Sigmoid colon (tissue), 7 donors: ENCODE results near the gene CDK13. TPM values are rescaled to one million over a fixed set of nuclear protein-coding genes. Genes with fewer than 3 reads are reported as not detected.

Experiments
- DNase-seq: peaks from one replicate; pipeline ENCODE4 v3.0.0-alpha.2; 2019
- H3K27ac ChIP-seq, 4 donors: fragments of 200-600 bp; sonication (generic); one replicate each; pipeline ENCODE4 v1.5.1; 2016 to 2019; ENCODE audit warnings: mild to moderate bottlenecking in 1 of 4
- H3K27me3 ChIP-seq, 3 donors: fragments of 200-600 bp; sonication (generic); one replicate each; pipeline ENCODE4 v1.5.1; 2019; ENCODE audit warnings: mild to moderate bottlenecking in 1 of 3
- H3K36me3 ChIP-seq, 4 donors: fragments of 200-600 bp; sonication (generic); one replicate each; pipeline ENCODE4 v1.5.1; 2016 to 2019
- H3K4me1 ChIP-seq, 4 donors: fragments of 200-600 bp; sonication (generic); one replicate each; pipeline ENCODE4 v1.5.1; 2017 to 2019
- H3K4me3 ChIP-seq, 4 donors: fragments of 200-600 bp; sonication (generic); one replicate each; pipeline ENCODE4 v1.5.1; 2017 to 2019; ENCODE audit warnings: mild to moderate bottlenecking in 2 of 4, moderate library complexity in 1 of 4
- H3K9me3 ChIP-seq, 4 donors: fragments of 200-600 bp in 3 of 4; sonication (generic) in 3 of 4; one replicate each; pipeline versions ENCODE4 v1.5.1 to v1.6.1; 2013 to 2019
- CTCF ChIP-seq, 4 experiments: fragments of 450-650 bp in 3 of 4; fragments of 200-600 bp in 1 of 4; IDR thresholded peaks; one replicate each; pipeline ENCODE4 v1.5.1; 2016 to 2019; ENCODE audit warnings: antibody characterized with exemption in 4 of 4, mild to moderate bottlenecking in 3 of 4, moderate library complexity in 2 of 4
- EP300 ChIP-seq, 4 donors: sonication (generic); formaldehyde crosslinking; IDR thresholded peaks; one replicate each; pipeline ENCODE4 v1.6.1; 2017; ENCODE audit warnings: antibody characterized with exemption in 4 of 4
- POLR2A ChIP-seq, 2 donors: fragments of 450-650 bp; IDR thresholded peaks; one replicate each; pipeline ENCODE4 v1.6.1; 2016; ENCODE audit warnings: antibody characterized with exemption in 2 of 2, mild to moderate bottlenecking in 2 of 2, moderate library complexity in 2 of 2
- POLR2AphosphoS5 ChIP-seq, 4 donors: sonication (generic); formaldehyde crosslinking; IDR thresholded peaks; one replicate each; pipeline ENCODE4 v1.6.1; 2017; ENCODE audit warnings: antibody characterized with exemption in 4 of 4
- WGBS, 2 donors: extraction: QIAGEN DNeasy Blood & Tissue Kit; methylation state at CpG; one replicate each; pipeline ENCODE4 v1.1.7; 2013; 5-methylcytosine and 5-hydroxymethylcytosine counted together
- intact Hi-C: fragments of 100-400 bp; cut with DNase I; formaldehyde crosslinking; loops from one replicate; pipeline ENCODE4 v1.15.1; 2023
- polyA plus RNA-seq, 3 donors: library from polyadenylated mRNA; stranded (reverse); fragments of 200-250 nt; gene quantifications; one replicate each; pipeline ENCODE4 v1.2.3, GENCODE V29; 2013
- total RNA-seq, 4 donors: library from RNA; depleted of rRNA; stranded (reverse); fragments of >200 nt; gene quantifications; one replicate each; pipeline ENCODE4 v1.1.0, GENCODE V29; 2016
- donor health status: healthy with polysubstance abuse.
- donor health status: Bipolar disorder and iron deficiency.
- donor health status: healthy.

The CDK13 gene
- total and polyA plus RNA-seq, 7 donors: 8.4 to 80.0 (median 63.8) TPM

DNA sequence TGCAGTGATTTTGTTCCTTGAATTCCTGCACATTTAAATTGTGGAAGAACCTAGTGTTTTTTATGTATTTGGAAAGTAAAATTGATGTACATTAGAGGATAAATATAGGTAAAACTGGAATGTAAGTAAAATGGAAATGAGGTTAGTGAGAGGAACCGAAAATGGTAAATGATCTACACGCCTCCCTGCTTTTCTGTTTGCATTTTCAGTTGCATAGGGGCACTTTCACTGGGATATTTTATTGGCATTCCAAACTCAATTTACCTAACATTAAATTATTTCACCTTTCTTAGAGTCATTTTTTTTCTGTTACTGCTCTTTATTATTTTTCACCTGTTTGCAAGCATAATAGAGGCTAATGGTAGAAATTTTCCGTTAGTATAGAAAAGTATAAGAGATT lies 8.0 kb downstream of the CDK13 start:
- no peak for TF ChIP-seq POLR2A (IDR thresholded peaks at IDR 0.05)
- no peak for TF ChIP-seq CTCF (IDR thresholded peaks at IDR 0.05)
- TF ChIP-seq POLR2AphosphoS5 (IDR thresholded peaks at IDR 0.05): no peak
- TF ChIP-seq EP300 (IDR thresholded peaks at IDR 0.05): no peak
- peaks cover 0 to 58% (median 44%) of the 10 kb centered on the region in 4 donors for H3K4me1 ChIP-seq
- no peak overlapping the region for H3K4me3 ChIP-seq
- intact Hi-C loops: no loop called here
- no peaks in the 10 kb centered on the region for H3K36me3 ChIP-seq
- no peaks in the 10 kb centered on the region for H3K9me3 ChIP-seq
- no peaks in the 10 kb centered on the region for H3K27me3 ChIP-seq
- WGBS, 2 donors: 49 to 58% methylated on average over 3 of the region's 3 CpGs
- no peak overlapping the region for H3K27ac ChIP-seq
- DNase-seq: no peak

DNA sequence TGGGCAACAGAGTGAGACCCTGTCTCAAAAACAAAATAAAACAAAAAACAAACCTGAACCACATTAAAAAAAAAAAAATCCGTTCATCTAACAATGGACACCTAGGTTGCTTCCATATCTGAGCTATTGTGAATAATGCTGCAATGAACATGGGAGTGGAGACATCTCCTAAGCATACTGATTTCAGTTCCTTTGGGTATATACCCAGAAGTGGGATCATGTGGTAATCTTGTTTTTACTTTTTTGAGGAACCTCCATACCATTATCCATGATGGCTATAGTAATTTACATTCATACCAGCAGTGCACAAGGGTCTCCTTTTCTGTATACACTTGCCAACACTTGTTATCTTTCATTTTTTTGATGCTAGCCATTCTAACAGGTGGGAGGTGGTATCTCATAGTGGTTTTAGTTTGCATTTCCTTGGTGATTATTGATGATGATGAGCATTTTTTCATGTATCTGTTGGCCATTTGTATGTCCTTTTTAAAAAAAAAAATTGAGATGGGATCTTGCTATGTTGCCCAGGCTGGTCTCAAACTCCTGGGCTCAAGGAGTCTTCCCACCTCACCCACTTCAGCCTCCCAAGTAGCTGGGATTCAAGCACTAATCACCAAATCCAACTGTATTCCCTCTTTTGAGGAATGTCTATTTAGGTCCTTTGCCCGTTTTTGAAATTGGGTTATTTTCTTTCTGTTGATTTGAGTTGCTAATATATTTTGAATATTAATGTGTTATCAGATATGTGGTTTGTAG lies 17.5 kb downstream of the CDK13 start:
- H3K4me1 ChIP-seq: peaks cover 0 to 35% (median 28%) of the 10 kb centered on the region in 4 donors
- no peaks in the 10 kb centered on the region for H3K27me3 ChIP-seq
- no peak overlapping the region for H3K4me3 ChIP-seq
- 81 to 87% methylated on average over 2 of the region's 2 CpGs for WGBS, 2 donors
- H3K27ac ChIP-seq: no peak overlapping the region
- H3K36me3 ChIP-seq: no peaks in the 10 kb centered on the region
- TF ChIP-seq EP300 (IDR thresholded peaks at IDR 0.05) (no peak), CTCF (IDR thresholded peaks at IDR 0.05) (no peak), POLR2A (IDR thresholded peaks at IDR 0.05) (no peak), POLR2AphosphoS5 (IDR thresholded peaks at IDR 0.05) (no peak)
- intact Hi-C loops: no loop called here
- no peaks in the 10 kb centered on the region for H3K9me3 ChIP-seq
- no peak for DNase-seq

DNA sequence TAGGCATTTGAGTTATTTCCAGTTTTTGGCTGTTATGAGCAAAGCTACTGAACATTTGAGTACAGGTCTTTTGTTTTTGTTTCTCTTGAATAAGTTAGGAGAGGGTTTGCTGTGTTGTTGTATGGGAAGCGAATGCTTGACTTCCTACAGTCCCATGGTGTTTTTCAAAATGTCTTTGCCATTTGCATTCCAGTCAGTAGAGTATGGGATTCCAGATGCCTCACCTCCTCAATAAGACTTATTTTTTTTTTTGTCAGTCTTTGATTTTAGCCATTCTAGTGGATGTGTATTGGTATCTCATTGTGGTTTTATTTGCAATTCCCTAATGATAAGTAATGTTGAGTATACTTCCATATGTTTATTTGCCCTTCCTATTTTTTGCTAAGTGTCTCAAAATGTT lies 19.4 kb downstream of the CDK13 start:
- Histone ChIP-seq H3K36me3 (no peaks in the 10 kb centered on the region), H3K27ac (no peak overlapping the region), H3K27me3 (no peaks in the 10 kb centered on the region), H3K4me1 (peaks cover 0 to 40% (median 32%) of the 10 kb centered on the region in 4 donors), H3K4me3 (no peak overlapping the region), H3K9me3 (no peaks in the 10 kb centered on the region)
- intact Hi-C loops: no loop called here
- no peak for DNase-seq
- WGBS, 2 donors: 86 to 92% methylated on average over 1 of the region's 1 CpG
- TF ChIP-seq CTCF (IDR thresholded peaks at IDR 0.05) (no peak), POLR2A (IDR thresholded peaks at IDR 0.05) (no peak), EP300 (IDR thresholded peaks at IDR 0.05) (no peak), POLR2AphosphoS5 (IDR thresholded peaks at IDR 0.05) (no peak)

GRCh38 chr7:39971924-39972323 lies 21.9 kb downstream of the CDK13 start:
- H3K36me3 ChIP-seq: no peaks in the 10 kb centered on the region
- TF ChIP-seq CTCF (IDR thresholded peaks at IDR 0.05): no peak
- no peak for TF ChIP-seq EP300 (IDR thresholded peaks at IDR 0.05)
- no peak for TF ChIP-seq POLR2AphosphoS5 (IDR thresholded peaks at IDR 0.05)
- TF ChIP-seq POLR2A (IDR thresholded peaks at IDR 0.05): no peak
- intact Hi-C loops: no loop called here
- H3K4me3 ChIP-seq: no peak overlapping the region
- H3K27me3 ChIP-seq: no peaks in the 10 kb centered on the region
- no peak overlapping the region for H3K27ac ChIP-seq
- DNase-seq: no peak
- H3K9me3 ChIP-seq: no peaks in the 10 kb centered on the region
- peaks cover 0 to 48% (median 37%) of the 10 kb centered on the region in 4 donors for H3K4me1 ChIP-seq
- 55 to 81% methylated on average over 3 of the region's 3 CpGs for WGBS, 2 donors
